Body of pancreas (tissue), 4 donors: ENCODE measurements around the gene C19orf38. TPM values are rescaled to one million over a fixed set of nuclear protein-coding genes. Genes with fewer than 3 reads are reported as not detected.

Experiments
- ATAC-seq: fragments of 150-250 bp; one replicate; pipeline ENCODE4 v1.9.1; 2016
- DNase-seq, 4 donors: peaks; one replicate each; pipeline ENCODE4 v3.0.0-alpha.2; 2019
- H3K27ac ChIP-seq, 4 donors: fragments of 200-600 bp; sonication (generic); 1 replicate in 3 of 4; 2 replicates in 1 of 4; pipeline versions ENCODE4 v1.5.1 to v1.6.1; 2016 to 2019; ENCODE audit warnings: mild to moderate bottlenecking in 1 of 4, mixed read lengths in 1 of 4, moderate library complexity in 1 of 4
- H3K27me3 ChIP-seq, 2 donors: fragments of 200-600 bp; sonication (generic); one replicate each; pipeline ENCODE4 v1.6.0; 2016; ENCODE audit warnings: mild to moderate bottlenecking in 1 of 2
- H3K36me3 ChIP-seq, 2 donors: fragments of 200-600 bp; sonication (generic); replicated peaks in 1 of 2; 2 replicates each; pipeline ENCODE4 v1.5.1; 2016; ENCODE audit warnings: low read depth in 2 of 2; ENCODE audit not compliant: insufficient read depth in 1 of 2
- H3K4me1 ChIP-seq: fragments of 200-600 bp; sonication (generic); one replicate; pipeline ENCODE4 v1.6.0; 2016
- H3K4me3 ChIP-seq, 2 donors: fragments of 200-600 bp; sonication (generic); 1 replicate in 1 of 2; 2 replicates in 1 of 2; pipeline ENCODE4 v1.5.1; 2016 to 2019
- H3K9me3 ChIP-seq, 3 donors: fragments of 200-600 bp; sonication (generic); 1 replicate in 2 of 3; 2 replicates in 1 of 3; pipeline ENCODE4 v1.5.1; 2016
- POLR2A ChIP-seq, 3 donors: fragments of 450-650 bp; IDR thresholded peaks; one replicate each; pipeline ENCODE4 v1.6.1; 2016; ENCODE audit warnings: antibody characterized with exemption in 3 of 3, mild to moderate bottlenecking in 2 of 3
- WGBS, 2 donors: methylation state at CpG; one replicate each; pipeline ENCODE4 v1.1.5; 2017; 5-methylcytosine and 5-hydroxymethylcytosine counted together
- intact Hi-C: fragments of 100-400 bp; cut with DNase I; formaldehyde crosslinking; loops from one replicate; pipeline ENCODE4 v1.15.1; 2023
- total RNA-seq, 2 donors: library from RNA; depleted of rRNA; stranded (reverse); fragments of >200 nt; gene quantifications; one replicate each; pipeline ENCODE4 v1.1.0, GENCODE V29; 2016
- TF ChIP-seq, protein P1 (sequence below), 7 experiments: fragments of 450-650 bp in 4 of 7; fragments of 200-600 bp in 3 of 7; sonication (generic) in 3 of 7; IDR thresholded peaks; one replicate each; pipeline ENCODE4 v1.5.1; 2016 to 2019; ENCODE audit warnings: antibody characterized with exemption in 7 of 7

The C19orf38 gene
- total RNA-seq, 2 donors from 2014 or later: 0.52 TPM; not detected in 1

DNA sequence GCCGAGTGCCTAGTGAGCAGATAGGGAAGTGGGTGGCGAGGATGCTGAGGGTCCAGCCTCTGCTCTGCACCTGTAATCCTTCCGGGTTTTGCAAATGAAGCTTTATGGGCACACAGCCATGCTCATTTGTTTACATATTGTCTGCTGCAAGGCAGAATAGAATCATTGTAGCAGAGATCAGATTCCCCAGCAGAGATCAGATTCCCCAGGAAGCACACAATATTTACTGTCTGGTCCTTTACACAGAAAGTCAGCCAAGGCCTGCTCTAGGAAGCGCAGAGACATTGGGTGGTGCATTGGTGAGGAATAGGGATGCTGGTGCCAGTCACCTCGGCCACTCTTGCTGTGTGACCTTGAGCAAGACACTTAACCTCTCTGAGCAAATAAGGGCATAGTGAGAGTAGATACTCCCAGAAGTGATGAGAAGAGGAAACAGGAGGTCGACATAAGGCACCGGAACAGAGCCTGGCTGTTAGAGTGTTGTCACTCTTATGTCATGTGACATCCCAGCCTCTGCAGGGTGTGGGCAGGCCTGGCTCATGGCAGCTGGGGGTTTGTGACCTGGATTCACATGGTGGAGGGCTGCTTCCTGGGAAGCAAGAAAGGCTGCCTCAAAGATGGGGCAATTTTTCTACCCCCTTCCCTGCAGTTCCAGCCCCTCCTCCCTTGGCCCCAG, 48.8 kb downstream of the C19orf38 start:
- no peak for DNase-seq
- H3K27me3 ChIP-seq: no peaks in the 10 kb centered on the region
- WGBS, 2 donors: 46 to 52% methylated on average over 7 of the region's 7 CpGs
- no peaks in the 10 kb centered on the region for H3K9me3 ChIP-seq
- intact Hi-C loops: no loop called here
- TF ChIP-seq POLR2A (IDR thresholded peaks at IDR 0.05): no peak
- TF ChIP-seq, protein P1, sequence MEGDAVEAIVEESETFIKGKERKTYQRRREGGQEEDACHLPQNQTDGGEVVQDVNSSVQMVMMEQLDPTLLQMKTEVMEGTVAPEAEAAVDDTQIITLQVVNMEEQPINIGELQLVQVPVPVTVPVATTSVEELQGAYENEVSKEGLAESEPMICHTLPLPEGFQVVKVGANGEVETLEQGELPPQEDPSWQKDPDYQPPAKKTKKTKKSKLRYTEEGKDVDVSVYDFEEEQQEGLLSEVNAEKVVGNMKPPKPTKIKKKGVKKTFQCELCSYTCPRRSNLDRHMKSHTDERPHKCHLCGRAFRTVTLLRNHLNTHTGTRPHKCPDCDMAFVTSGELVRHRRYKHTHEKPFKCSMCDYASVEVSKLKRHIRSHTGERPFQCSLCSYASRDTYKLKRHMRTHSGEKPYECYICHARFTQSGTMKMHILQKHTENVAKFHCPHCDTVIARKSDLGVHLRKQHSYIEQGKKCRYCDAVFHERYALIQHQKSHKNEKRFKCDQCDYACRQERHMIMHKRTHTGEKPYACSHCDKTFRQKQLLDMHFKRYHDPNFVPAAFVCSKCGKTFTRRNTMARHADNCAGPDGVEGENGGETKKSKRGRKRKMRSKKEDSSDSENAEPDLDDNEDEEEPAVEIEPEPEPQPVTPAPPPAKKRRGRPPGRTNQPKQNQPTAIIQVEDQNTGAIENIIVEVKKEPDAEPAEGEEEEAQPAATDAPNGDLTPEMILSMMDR (IDR thresholded peaks at IDR 0.05): no peak
- H3K4me3 ChIP-seq: no peak overlapping the region
- peaks cover 47% of the 10 kb centered on the region for H3K4me1 ChIP-seq
- ATAC-seq: no peak
- H3K36me3 ChIP-seq: no peaks in the 10 kb centered on the region
- no peak overlapping the region for H3K27ac ChIP-seq

DNA sequence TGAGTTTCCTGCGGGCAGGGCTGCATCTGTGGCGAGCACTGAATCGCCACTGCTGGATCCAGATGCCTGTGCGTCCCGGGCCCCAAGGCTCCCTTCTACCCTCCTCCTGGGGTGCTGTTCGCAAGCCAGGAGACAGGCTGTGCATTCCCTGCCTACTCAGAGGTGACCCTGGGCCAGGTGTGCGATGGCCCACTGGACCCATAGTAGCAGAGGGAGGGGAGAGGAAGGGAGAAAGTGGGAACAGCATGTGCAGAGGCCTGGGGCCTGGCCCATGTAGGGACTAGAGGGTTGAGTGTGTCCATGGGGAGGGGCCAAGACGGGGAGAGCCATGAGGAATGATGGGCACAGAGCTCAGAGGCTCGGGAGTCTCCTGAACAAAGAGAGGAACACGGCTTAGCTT, 50.4 kb downstream of the C19orf38 start:
- Histone ChIP-seq H3K9me3 (no peaks in the 10 kb centered on the region), H3K36me3 (no peaks in the 10 kb centered on the region), H3K27me3 (no peaks in the 10 kb centered on the region), H3K27ac (peak overlapping the region; percentile 70 to 94 (median 84)), H3K4me3 (no peak overlapping the region), H3K4me1 (peaks cover 44% of the 10 kb centered on the region)
- intact Hi-C loops: no loop called here
- WGBS, 2 donors: 34 to 68% methylated on average over 4 to 10 of the region's 10 CpGs
- ATAC-seq: no peak
- no peak for DNase-seq
- TF ChIP-seq, protein P1 (IDR thresholded peaks at IDR 0.05): no peak
- no peak for TF ChIP-seq POLR2A (IDR thresholded peaks at IDR 0.05)

DNA sequence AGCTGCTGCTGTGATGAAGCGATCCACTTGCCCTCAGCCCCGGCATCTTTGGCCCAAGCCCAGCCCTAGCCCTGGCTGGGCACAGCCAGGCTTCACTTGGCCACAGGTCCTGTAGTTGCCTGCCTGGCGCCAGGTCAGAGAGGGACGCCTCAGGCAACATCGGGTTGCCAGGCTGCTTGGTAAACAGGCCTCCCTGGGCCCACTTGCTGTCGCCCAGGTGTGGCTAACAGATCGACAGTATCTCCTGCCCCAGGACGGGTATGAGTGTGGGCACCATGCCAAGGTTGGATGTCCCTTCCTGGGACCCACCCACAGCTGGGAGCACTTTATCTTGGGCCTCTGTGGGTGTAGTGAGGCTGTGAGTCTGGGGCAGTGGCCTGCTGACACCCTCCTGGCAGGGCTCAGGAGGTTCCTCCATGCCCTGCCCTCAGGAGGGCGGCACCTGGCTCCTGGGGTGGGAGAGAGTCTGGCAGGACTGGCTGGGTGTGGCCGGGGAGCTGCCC, 51.0 kb downstream of the C19orf38 start:
- WGBS, 2 donors: 14 to 20% methylated on average over 4 to 9 of the region's 10 CpGs
- intact Hi-C loops: no loop called here
- peaks cover 44% of the 10 kb centered on the region for H3K4me1 ChIP-seq

DNA sequence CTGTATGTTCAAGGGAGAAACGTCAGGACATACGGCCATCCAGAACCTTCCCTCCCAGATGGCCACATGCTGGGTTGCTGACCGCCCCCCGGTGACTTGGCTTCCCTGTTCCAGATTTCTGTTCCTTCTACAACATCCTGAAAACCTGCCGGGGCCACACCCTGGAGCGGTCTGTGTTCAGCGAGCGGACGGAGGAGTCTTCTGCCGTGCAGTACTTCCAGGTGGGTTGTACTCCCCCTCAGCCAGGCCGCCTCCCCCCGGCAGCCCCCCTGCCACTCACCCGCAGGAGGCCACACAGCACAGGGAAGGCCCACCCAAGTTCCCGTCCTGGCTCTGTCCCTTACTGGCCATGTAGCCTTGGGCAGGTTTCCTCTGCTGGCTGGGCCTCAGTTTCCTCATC, 59.7 kb downstream of the C19orf38 start:
- 91 to 100% methylated on average over 4 to 14 of the region's 14 CpGs for WGBS, 2 donors
- no peaks in the 10 kb centered on the region for H3K9me3 ChIP-seq
- intact Hi-C loops: no loop called here
- no peak overlapping the region for H3K4me3 ChIP-seq
- peaks cover 12 to 16% of the 10 kb centered on the region in 2 donors for H3K36me3 ChIP-seq
- H3K27ac ChIP-seq: no peak overlapping the region
- H3K27me3 ChIP-seq: no peaks in the 10 kb centered on the region
- no peaks in the 10 kb centered on the region for H3K4me1 ChIP-seq
- TF ChIP-seq, protein P1 (IDR thresholded peaks at IDR 0.05): no peak
- TF ChIP-seq POLR2A (IDR thresholded peaks at IDR 0.05): no peak
- ATAC-seq (no peak), DNase-seq (no peak)

More for the DNA sequence above, 51.0 kb downstream of the C19orf38 start:
- Histone ChIP-seq H3K9me3 (no peaks in the 10 kb centered on the region), H3K4me3 (no peak overlapping the region), H3K27me3 (no peaks in the 10 kb centered on the region), H3K36me3 (no peaks in the 10 kb centered on the region), H3K27ac (peak overlapping the region; percentile 70 to 94 (median 84))
- ATAC-seq (peak; percentile 94), DNase-seq (peak; percentile 86 to 93 (median 90))
- TF ChIP-seq, protein P1 (IDR thresholded peaks at IDR 0.05): peak in 1 of 7 experiments; percentile 4
- no peak for TF ChIP-seq POLR2A (IDR thresholded peaks at IDR 0.05)
